ENCODE measurements around the gene PTGIS.
A peak's percentile ranks its signal among the peaks of the same experiment; 100 is the strongest.
"Not testable (repeated sequence)": the region's sequence is repeated elsewhere in the genome, so short reads cannot be mapped to it uniquely, and the experiment has no call there.

Gene PTGIS

GRCh38 chr20:49567421-49568277 is at the start of gene PTGIS:
TSS of gene PTGIS (minus strand) at chr20:49568137. CDS start at chr20:49568116, 21 bp downstream.
- no peak for DNase-seq (ENCODE audit: low read depth in 3 of 3)

- DNase-seq (ENCODE audit: low read depth in 3 of 3) = not testable (repeated sequence)
Measured at GRCh38 chr20:49617394-49617793, 49.5 kb upstream of the PTGIS start.

- DNase-seq (ENCODE audit: low read depth in 3 of 3) = no peak
Measured at GRCh38 chr20:49616154-49617007, 48.4 kb upstream of the PTGIS start.

- no peak for DNase-seq (ENCODE audit: low read depth in 3 of 3)
Measured at GRCh38 chr20:49615401-49616153, 47.6 kb upstream of the PTGIS start.

- DNase-seq (ENCODE audit: low read depth in 3 of 3) = not testable (repeated sequence)
Measured at GRCh38 chr20:49615051-49615400, 47.1 kb upstream of the PTGIS start.

- DNase-seq (ENCODE audit: low read depth in 3 of 3) = no peak
Measured at GRCh38 chr20:49614338-49615050, 46.6 kb upstream of the PTGIS start.

GRCh38 chr20:49612127-49612738 is 44.3 kb upstream of the PTGIS start:
- DNase-seq (ENCODE audit: low read depth in 3 of 3) = no peak

- not testable (repeated sequence) for DNase-seq (ENCODE audit: low read depth in 3 of 3)
Measured at GRCh38 chr20:49611539-49612126, 43.7 kb upstream of the PTGIS start.

- DNase-seq (ENCODE audit: low read depth in 3 of 3) = peak; percentile 56 to 74 (median 59)
Measured at GRCh38 chr20:49610691-49611538, 43.0 kb upstream of the PTGIS start.

- DNase-seq (ENCODE audit: low read depth in 3 of 3) = peak; percentile 55 to 77 (median 56)
Measured at GRCh38 chr20:49608752-49609670, 41.1 kb upstream of the PTGIS start.

GRCh38 chr20:49607568-49607967 is 39.6 kb upstream of the PTGIS start:
- no peak for DNase-seq (ENCODE audit: low read depth in 3 of 3)

GRCh38 chr20:49603209-49603627 is 35.3 kb upstream of the PTGIS start:
- DNase-seq (ENCODE audit: low read depth in 3 of 3) = no peak

GRCh38 chr20:49602345-49603208 is 34.6 kb upstream of the PTGIS start:
- DNase-seq (ENCODE audit: low read depth in 3 of 3) = no peak

- DNase-seq (ENCODE audit: low read depth in 3 of 3) = no peak
Measured at GRCh38 chr20:49601153-49601924, 33.4 kb upstream of the PTGIS start.

GRCh38 chr20:49599746-49600113 is 31.8 kb upstream of the PTGIS start:
- no peak for DNase-seq (ENCODE audit: low read depth in 3 of 3)

GRCh38 chr20:49597825-49598395 is 30.0 kb upstream of the PTGIS start:
- no peak for DNase-seq (ENCODE audit: low read depth in 3 of 3)
